ENCODE data around the gene ZNF546.

DNA sequence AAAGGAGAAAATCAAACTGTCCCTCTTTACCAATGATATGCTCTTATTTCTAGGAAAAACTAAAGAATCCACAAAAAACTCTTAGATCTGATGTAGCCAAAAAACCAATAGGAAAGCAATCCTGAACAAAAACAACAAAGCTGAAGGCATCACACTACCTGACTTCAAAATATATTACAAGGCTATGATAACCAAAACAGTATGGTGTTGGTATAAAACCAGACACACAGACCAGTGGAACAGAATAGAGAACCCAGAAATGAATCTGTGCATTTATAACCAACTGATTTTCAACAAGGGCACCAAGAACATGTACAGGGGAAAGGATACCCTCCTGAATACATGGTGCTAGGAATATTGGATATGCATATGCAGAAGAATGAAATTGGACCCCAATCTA lies 9.7 kb upstream of the ZNF546 start:
- no peak for TF ChIP-seq CTCF (IDR thresholded peaks at IDR 0.05 in 8 of 11, conservative IDR thresholded peaks at IDR 0.05 in 3 of 11)
- TF ChIP-seq POLR2A (IDR thresholded peaks at IDR 0.05) = no peak
- TF ChIP-seq POLR2AphosphoS5 (IDR thresholded peaks at IDR 0.05) = no peak
